Measurements from ENCODE around the gene PCBP3. TPM values are rescaled to one million over a fixed set of nuclear protein-coding genes. Genes with fewer than 3 reads are reported as not detected.

PCBP3 gene
- total RNA-seq, 1 experiment from 2014 or later = 10.9 TPM

DNA sequence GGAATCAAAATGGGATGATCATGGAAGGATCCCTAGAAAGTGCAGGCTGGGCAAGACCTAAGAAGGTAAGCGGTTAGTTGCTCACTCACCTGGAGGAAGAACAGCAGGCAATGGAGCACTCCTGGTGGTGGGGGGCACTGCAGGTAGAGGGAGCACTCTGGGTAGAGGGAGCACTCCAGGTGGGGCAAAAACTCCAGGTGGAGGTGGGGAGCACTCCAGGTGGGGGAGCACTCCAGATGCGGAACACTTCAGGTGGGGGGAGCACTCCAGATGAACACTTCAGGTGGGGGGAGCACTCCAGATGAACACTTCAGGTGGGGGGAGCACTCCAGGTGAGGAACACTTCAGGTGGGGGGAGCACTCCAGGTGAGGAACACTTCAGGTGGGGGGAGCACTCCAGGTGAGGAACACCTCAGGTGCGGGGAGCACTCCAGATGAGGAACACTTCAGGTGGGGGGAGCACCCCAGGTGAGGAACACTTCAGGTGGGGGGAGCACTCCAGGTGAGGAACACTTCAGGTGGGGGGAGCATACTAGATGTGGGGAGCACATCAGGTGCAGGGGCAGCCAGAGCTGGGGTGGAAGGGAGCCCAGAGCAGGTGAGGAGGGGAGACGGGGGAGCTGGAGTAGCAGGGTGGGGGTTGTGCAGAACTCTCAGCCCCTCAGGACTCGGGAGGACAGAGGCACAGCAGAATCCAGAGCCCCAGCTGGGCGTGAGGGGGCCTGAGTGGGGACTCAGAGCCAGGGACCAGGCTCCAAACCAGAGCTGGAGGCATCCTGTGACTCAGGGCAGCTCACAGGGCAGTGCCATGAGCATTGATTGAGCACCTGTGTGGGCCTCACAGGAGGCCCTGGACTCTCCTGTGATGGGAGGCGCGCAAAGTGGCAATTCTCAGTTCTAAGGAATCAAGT, 300.4 kb downstream of the PCBP3 start:
- Histone ChIP-seq H4K91ac (ENCODE audit: insufficient read length, low read depth, low read length) (no peak overlapping the region), H3T11ph (ENCODE audit: low read length) (no peak overlapping the region), H3K18ac (ENCODE audit: insufficient read length, low read depth, low read length) (no peak overlapping the region), H3K9ac (ENCODE audit: extremely low read depth, insufficient read length, low read length) (no peak overlapping the region), H3K79me2 (ENCODE audit: insufficient read depth, low read length) (no peaks in the 10 kb centered on the region), H3K4me2 (ENCODE audit: insufficient read depth, insufficient read length, low read length) (no peak overlapping the region), H2BK20ac (ENCODE audit: low read depth, low read length, poor library complexity, severe bottlenecking) (no peak overlapping the region), H3K4ac (ENCODE audit: low read depth, low read length) (no peak overlapping the region), H3K14ac (ENCODE audit: insufficient read depth, low read length) (no peak overlapping the region), H2BK5ac (ENCODE audit: insufficient read length, low read length) (no peak overlapping the region), H3K4me1 (ENCODE audit: insufficient read depth, low read length) (no peaks in the 10 kb centered on the region), H4K5ac (ENCODE audit: insufficient read length, low read depth, low read length) (no peak overlapping the region), H3K23me2 (ENCODE audit: insufficient read length, low read depth, low read length, poor library complexity, severe bottlenecking) (no peaks in the 10 kb centered on the region), H3K27me3 (ENCODE audit: insufficient read depth, low read length) (no peaks in the 10 kb centered on the region), H3K79me1 (ENCODE audit: insufficient read depth, low read depth, low read length, poor library complexity, severe bottlenecking) (no peaks in the 10 kb centered on the region), H2BK12ac (ENCODE audit: insufficient read length, low read depth, low read length) (no peak overlapping the region), H2BK15ac (ENCODE audit: low read depth, low read length) (no peak overlapping the region), H3K27ac (ENCODE audit: insufficient read length, low read depth, low read length) (no peak overlapping the region), H3K23ac (ENCODE audit: insufficient read length, low read depth, low read length) (no peak overlapping the region), H4K8ac (replicated peaks; ENCODE audit: insufficient read length, low read depth, low read length) (no peak overlapping the region), H3K9me3 (ENCODE audit: control insufficient read depth, low read depth, low read length) (no peaks in the 10 kb centered on the region), H3K56ac (ENCODE audit: insufficient read length, low read depth, low read length) (no peak overlapping the region), H2BK120ac (ENCODE audit: low read depth, low read length, poor library complexity, severe bottlenecking) (no peak overlapping the region), H2AFZ (ENCODE audit: low read length) (no peak overlapping the region), H2AK5ac (ENCODE audit: insufficient read length, low read length) (no peak overlapping the region), H4K20me1 (ENCODE audit: control insufficient read depth, insufficient read depth, insufficient read length) (no peaks in the 10 kb centered on the region)
- WGBS (ENCODE audit: extremely low coverage, insufficient read length, low lambda C conversion rate) = no CpG with 5 or more reads among the region's 8 CpGs
- no peaks in the 10 kb centered on the region; a peak in 1 of 5 replicates for H3K9me3 Mint-ChIP-seq
- H3K27ac Mint-ChIP-seq = no peak overlapping the region
- H3K4me3 Mint-ChIP-seq = no peak overlapping the region
- TF ChIP-seq, protein P1, sequence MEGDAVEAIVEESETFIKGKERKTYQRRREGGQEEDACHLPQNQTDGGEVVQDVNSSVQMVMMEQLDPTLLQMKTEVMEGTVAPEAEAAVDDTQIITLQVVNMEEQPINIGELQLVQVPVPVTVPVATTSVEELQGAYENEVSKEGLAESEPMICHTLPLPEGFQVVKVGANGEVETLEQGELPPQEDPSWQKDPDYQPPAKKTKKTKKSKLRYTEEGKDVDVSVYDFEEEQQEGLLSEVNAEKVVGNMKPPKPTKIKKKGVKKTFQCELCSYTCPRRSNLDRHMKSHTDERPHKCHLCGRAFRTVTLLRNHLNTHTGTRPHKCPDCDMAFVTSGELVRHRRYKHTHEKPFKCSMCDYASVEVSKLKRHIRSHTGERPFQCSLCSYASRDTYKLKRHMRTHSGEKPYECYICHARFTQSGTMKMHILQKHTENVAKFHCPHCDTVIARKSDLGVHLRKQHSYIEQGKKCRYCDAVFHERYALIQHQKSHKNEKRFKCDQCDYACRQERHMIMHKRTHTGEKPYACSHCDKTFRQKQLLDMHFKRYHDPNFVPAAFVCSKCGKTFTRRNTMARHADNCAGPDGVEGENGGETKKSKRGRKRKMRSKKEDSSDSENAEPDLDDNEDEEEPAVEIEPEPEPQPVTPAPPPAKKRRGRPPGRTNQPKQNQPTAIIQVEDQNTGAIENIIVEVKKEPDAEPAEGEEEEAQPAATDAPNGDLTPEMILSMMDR (conservative IDR thresholded peaks at IDR 0.05) = no peak
- H3K36me3 Mint-ChIP-seq (ENCODE audit: insufficient read depth in 1 of 3, low read depth in 3 of 3) = no peaks in the 10 kb centered on the region
- H3K4me1 Mint-ChIP-seq = peaks cover 6 to 8% of the 10 kb centered on the region in 2 experiments; a peak in 3 of 4 replicates
- peaks cover 26% of the 10 kb centered on the region for H3K27me3 Mint-ChIP-seq (ENCODE audit: low read depth)
- no peak for DNase-seq
